ENCODE data around the gene LONRF2.
"Not testable (repeated sequence)": the region's sequence is repeated elsewhere in the genome, so short reads cannot be mapped to it uniquely, and the experiment has no call there.

Gene LONRF2

GRCh38 chr2:100350661-100351185 is 28.4 kb upstream of the LONRF2 start:
- TF ChIP-seq CTCF (conservative IDR thresholded peaks at IDR 0.05; ENCODE audit: low read length) (no peak), EZH2phosphoT487 (IDR thresholded peaks at IDR 0.05; ENCODE audit: borderline replicate concordance) (no peak)
- Histone ChIP-seq H3K9me3 (ENCODE audit: insufficient read depth, low read depth, low read length) (no peaks in the 10 kb centered on the region), H2AFZ (ENCODE audit: low read length) (no peak overlapping the region), H3K79me2 (ENCODE audit: insufficient read depth, low read length) (no peaks in the 10 kb centered on the region), H3K36me3 (ENCODE audit: insufficient read depth, low read length) (no peaks in the 10 kb centered on the region), H3F3A (ENCODE audit: low read depth) (no peaks in the 10 kb centered on the region), H3K27me3 (ENCODE audit: insufficient read depth, low read length, poor library complexity, severe bottlenecking) (no peaks in the 10 kb centered on the region), H3K9me2 (replicated peaks; ENCODE audit: low read depth, low read length) (no peaks in the 10 kb centered on the region), H4K20me1 (ENCODE audit: insufficient read depth, low read length, poor library complexity, severe bottlenecking) (no peaks in the 10 kb centered on the region), H3K4me2 (ENCODE audit: low read depth, low read length, poor library complexity, severe bottlenecking) (no peak overlapping the region), H3K4me1 (ENCODE audit: insufficient read depth, low read length, poor library complexity, severe bottlenecking) (no peaks in the 10 kb centered on the region), H3K9ac (ENCODE audit: low read depth, low read length, poor library complexity, severe bottlenecking) (no peak overlapping the region), H3K4me3 (ENCODE audit: low read length, poor library complexity, severe bottlenecking) (no peak overlapping the region)

- not testable (repeated sequence) for H3K79me2 ChIP-seq (ENCODE audit: insufficient read depth, low read length); H2AFZ ChIP-seq (ENCODE audit: low read length); H4K20me1 ChIP-seq (ENCODE audit: insufficient read depth, low read length, poor library complexity, severe bottlenecking); H3K9me3 ChIP-seq (ENCODE audit: insufficient read depth, low read depth, low read length); H3K9me2 ChIP-seq (replicated peaks; ENCODE audit: low read depth, low read length); H3K4me3 ChIP-seq (ENCODE audit: low read length, poor library complexity, severe bottlenecking); H3K36me3 ChIP-seq (ENCODE audit: insufficient read depth, low read length); H3K27me3 ChIP-seq (ENCODE audit: insufficient read depth, low read length, poor library complexity, severe bottlenecking); H3K4me1 ChIP-seq (ENCODE audit: insufficient read depth, low read length, poor library complexity, severe bottlenecking); H3K4me2 ChIP-seq (ENCODE audit: low read depth, low read length, poor library complexity, severe bottlenecking); H3F3A ChIP-seq (ENCODE audit: low read depth); H3K9ac ChIP-seq (ENCODE audit: low read depth, low read length, poor library complexity, severe bottlenecking)
Measured at GRCh38 chr2:100345144-100345543, 22.8 kb upstream of the LONRF2 start.

- H3F3A ChIP-seq (ENCODE audit: low read depth): no peaks in the 10 kb centered on the region
- no peak overlapping the region for H3K4me2 ChIP-seq (ENCODE audit: low read depth, low read length, poor library complexity, severe bottlenecking)
- H3K9me3 ChIP-seq (ENCODE audit: insufficient read depth, low read depth, low read length): peaks cover 4% of the 10 kb centered on the region; the same call in 1 of the 2 replicates
- no peaks in the 10 kb centered on the region for H3K36me3 ChIP-seq (ENCODE audit: insufficient read depth, low read length)
- no peak overlapping the region for H3K9ac ChIP-seq (ENCODE audit: low read depth, low read length, poor library complexity, severe bottlenecking)
- no peak for TF ChIP-seq EZH2phosphoT487 (IDR thresholded peaks at IDR 0.05; ENCODE audit: borderline replicate concordance)
- no peak for TF ChIP-seq CTCF (conservative IDR thresholded peaks at IDR 0.05; ENCODE audit: low read length)
- no peak overlapping the region for H3K4me3 ChIP-seq (ENCODE audit: low read length, poor library complexity, severe bottlenecking)
- H3K4me1 ChIP-seq (ENCODE audit: insufficient read depth, low read length, poor library complexity, severe bottlenecking): no peaks in the 10 kb centered on the region
- H4K20me1 ChIP-seq (ENCODE audit: insufficient read depth, low read length, poor library complexity, severe bottlenecking): no peaks in the 10 kb centered on the region
- no peak overlapping the region for H2AFZ ChIP-seq (ENCODE audit: low read length)
- no peaks in the 10 kb centered on the region for H3K79me2 ChIP-seq (ENCODE audit: insufficient read depth, low read length)
- no peaks in the 10 kb centered on the region for H3K9me2 ChIP-seq (replicated peaks; ENCODE audit: low read depth, low read length)
- no peaks in the 10 kb centered on the region for H3K27me3 ChIP-seq (ENCODE audit: insufficient read depth, low read length, poor library complexity, severe bottlenecking)
Measured at GRCh38 chr2:100344433-100344832, 22.1 kb upstream of the LONRF2 start.

GRCh38 chr2:100342466-100342865 is 20.2 kb upstream of the LONRF2 start:
- not testable (repeated sequence) for H3K27me3 ChIP-seq (ENCODE audit: insufficient read depth, low read length, poor library complexity, severe bottlenecking); H3K4me2 ChIP-seq (ENCODE audit: low read depth, low read length, poor library complexity, severe bottlenecking)

More at GRCh38 chr2:100342466-100342865, 20.2 kb upstream of the LONRF2 start:
- not testable (repeated sequence) for H3K9me3 ChIP-seq (ENCODE audit: insufficient read depth, low read depth, low read length); H3K4me3 ChIP-seq (ENCODE audit: low read length, poor library complexity, severe bottlenecking); H4K20me1 ChIP-seq (ENCODE audit: insufficient read depth, low read length, poor library complexity, severe bottlenecking); H3F3A ChIP-seq (ENCODE audit: low read depth); H3K4me1 ChIP-seq (ENCODE audit: insufficient read depth, low read length, poor library complexity, severe bottlenecking); H3K79me2 ChIP-seq (ENCODE audit: insufficient read depth, low read length); H3K36me3 ChIP-seq (ENCODE audit: insufficient read depth, low read length); H3K9ac ChIP-seq (ENCODE audit: low read depth, low read length, poor library complexity, severe bottlenecking); H3K9me2 ChIP-seq (replicated peaks; ENCODE audit: low read depth, low read length); H2AFZ ChIP-seq (ENCODE audit: low read length)
